ENCODE data around the gene LSM7. TPM values are rescaled to one million over a fixed set of nuclear protein-coding genes. Genes with fewer than 3 reads are reported as not detected.

Gene LSM7
- total RNA-seq, 2 experiments from 2014 or later = 154 to 162 TPM

DNA sequence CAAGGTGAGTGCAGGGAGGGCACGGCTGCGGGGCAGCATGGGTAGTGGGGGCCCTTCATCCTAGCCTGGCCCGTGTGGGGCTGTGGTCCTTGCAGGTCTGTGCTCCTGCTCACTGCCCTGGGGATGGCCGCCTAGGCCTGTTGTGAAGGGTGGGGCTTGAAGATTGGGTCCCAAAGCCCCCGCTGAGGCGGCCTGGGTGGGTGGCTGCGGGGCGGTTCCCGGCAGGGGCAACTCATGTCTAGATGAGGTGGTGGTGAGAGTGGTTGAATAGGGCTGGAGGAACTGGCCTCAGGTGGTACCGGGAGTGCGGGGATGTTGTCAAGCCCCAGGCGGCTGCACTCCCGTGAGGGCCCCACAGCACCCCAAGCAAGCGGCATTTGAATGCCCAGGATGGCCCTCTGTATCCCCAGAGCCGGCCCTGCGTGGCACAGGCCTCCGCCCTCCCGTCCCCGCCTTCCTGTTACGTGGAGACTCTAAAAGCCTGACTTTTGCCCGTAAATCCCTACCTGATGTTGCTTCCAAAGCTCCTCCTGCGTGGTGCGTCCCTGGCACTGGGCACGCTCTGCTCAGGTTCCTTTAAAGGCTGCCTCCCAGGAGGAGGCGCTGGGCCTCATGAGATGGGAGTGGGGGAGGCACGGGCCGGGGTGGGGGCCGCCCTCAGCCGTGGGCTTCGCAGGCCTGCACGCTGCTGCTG lies 15.1 kb upstream of the LSM7 start:
- ChIA-PET CTCF (no interaction called here), POLR2A (no interaction called here)
- no peak overlapping the region for H3K27ac Mint-ChIP-seq
- DNase-seq (no peak), ATAC-seq (no peak)
- no peaks in the 10 kb centered on the region for H3K36me3 Mint-ChIP-seq (ENCODE audit: low read depth)
- H3K9me3 Mint-ChIP-seq = no peaks in the 10 kb centered on the region
- no peak overlapping the region for H3K4me3 Mint-ChIP-seq
- intact Hi-C loops (cut with micrococcal nuclease) = no loop called here
- TF ChIP-seq, protein P1, sequence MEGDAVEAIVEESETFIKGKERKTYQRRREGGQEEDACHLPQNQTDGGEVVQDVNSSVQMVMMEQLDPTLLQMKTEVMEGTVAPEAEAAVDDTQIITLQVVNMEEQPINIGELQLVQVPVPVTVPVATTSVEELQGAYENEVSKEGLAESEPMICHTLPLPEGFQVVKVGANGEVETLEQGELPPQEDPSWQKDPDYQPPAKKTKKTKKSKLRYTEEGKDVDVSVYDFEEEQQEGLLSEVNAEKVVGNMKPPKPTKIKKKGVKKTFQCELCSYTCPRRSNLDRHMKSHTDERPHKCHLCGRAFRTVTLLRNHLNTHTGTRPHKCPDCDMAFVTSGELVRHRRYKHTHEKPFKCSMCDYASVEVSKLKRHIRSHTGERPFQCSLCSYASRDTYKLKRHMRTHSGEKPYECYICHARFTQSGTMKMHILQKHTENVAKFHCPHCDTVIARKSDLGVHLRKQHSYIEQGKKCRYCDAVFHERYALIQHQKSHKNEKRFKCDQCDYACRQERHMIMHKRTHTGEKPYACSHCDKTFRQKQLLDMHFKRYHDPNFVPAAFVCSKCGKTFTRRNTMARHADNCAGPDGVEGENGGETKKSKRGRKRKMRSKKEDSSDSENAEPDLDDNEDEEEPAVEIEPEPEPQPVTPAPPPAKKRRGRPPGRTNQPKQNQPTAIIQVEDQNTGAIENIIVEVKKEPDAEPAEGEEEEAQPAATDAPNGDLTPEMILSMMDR (IDR thresholded peaks at IDR 0.05) = no peak
- H3K27me3 Mint-ChIP-seq = no peaks in the 10 kb centered on the region
- H3K4me1 Mint-ChIP-seq (ENCODE audit: low read depth) = no peaks in the 10 kb centered on the region

DNA sequence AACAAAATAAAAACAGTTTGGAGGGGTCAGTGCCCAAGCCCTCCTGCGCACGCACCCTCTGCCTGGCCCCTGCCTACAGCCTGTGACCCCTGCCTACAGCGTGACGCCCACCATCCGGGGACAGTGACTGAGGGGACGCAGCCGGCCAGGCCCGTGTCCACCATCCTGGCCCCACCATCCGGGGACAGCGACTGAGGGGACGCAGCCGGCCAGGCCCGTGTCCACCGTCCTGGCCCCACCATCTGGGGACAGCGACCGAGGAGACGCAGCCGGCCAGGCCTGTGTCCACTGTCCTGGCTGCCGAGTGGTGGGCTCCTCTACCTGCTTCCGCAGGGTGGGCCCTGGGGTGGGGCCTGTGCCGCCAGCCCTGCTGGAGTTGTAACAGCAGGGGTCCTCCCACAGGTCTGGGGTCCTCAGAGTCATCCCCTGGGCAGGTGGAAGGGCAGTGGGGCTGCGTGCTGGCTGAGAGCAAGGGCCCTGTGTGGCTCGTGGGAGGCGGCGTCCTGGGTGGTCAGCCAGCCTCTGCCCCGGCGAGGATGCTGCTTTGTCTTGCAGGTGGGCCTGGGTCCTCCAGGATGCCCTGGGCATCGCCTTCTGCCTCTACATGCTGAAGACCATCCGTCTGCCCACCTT lies 14.4 kb upstream of the LSM7 start:
- Mint-ChIP-seq H3K4me1 (ENCODE audit: low read depth) (no peaks in the 10 kb centered on the region), H3K27me3 (no peaks in the 10 kb centered on the region), H3K9me3 (no peaks in the 10 kb centered on the region), H3K36me3 (ENCODE audit: low read depth) (no peaks in the 10 kb centered on the region), H3K4me3 (no peak overlapping the region), H3K27ac (no peak overlapping the region)
- CTCF ChIA-PET = no interaction called here
- intact Hi-C loops (cut with micrococcal nuclease) = no loop called here
- DNase-seq (no peak), ATAC-seq (no peak)
- TF ChIP-seq, protein P1 (IDR thresholded peaks at IDR 0.05) = no peak
- POLR2A ChIA-PET = no interaction called here

DNA sequence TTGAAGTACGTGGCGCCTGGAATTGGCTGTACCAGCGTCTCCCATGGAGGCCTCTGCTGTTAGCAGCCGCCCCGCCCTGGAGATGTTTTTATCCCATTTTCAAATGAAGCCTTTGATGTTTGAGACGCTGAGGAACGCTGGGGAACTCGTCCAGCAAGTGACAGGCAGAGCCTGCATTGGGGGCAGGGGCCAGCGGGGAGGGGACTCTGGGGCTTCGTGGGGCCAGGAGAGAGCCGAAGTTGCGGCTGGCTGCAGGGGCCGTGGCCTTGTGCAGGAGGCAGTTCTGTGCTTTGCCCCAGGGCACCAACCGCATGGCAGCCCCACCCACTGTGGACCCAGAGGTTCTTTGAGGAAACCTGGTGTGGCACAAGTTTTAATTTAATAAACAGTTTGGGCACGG lies 13.6 kb upstream of the LSM7 start:
- Mint-ChIP-seq H3K9me3 (no peaks in the 10 kb centered on the region), H3K4me3 (no peak overlapping the region), H3K27ac (no peak overlapping the region), H3K27me3 (no peaks in the 10 kb centered on the region), H3K4me1 (ENCODE audit: low read depth) (no peaks in the 10 kb centered on the region), H3K36me3 (ENCODE audit: low read depth) (no peaks in the 10 kb centered on the region)
- TF ChIP-seq, protein P1 (IDR thresholded peaks at IDR 0.05) = no peak
- CTCF ChIA-PET = no interaction called here
- POLR2A ChIA-PET = no interaction called here
- ATAC-seq (no peak), DNase-seq (no peak)
- intact Hi-C loops (cut with micrococcal nuclease) = no loop called here

DNA sequence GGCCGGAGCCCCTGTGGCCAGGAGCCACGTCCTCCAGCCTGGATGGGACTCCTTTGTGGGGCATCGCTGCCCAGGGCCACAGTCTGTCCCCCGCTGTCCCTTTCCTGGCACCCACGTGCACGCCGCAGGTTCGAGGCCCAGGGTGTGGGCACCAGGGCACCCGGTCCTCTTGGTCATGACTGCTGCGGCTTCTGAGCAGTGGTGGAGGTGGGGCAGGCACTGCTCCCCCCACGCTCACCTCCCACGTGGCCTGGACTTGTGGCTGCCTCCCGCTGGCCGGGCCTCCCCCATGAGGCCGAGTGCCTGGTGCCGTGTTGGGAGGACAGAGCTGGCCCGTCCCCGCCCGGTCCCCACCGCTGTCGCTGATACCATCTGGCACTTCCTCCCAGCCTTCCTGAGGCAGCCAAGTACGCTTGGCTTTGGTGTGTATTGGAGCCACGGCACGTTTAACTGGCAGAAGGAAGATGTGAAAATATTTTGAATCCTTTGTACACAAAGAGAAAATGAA lies 12.9 kb upstream of the LSM7 start:
- Mint-ChIP-seq H3K27ac (no peak overlapping the region), H3K4me1 (ENCODE audit: low read depth) (peaks cover 3% of the 10 kb centered on the region), H3K27me3 (no peaks in the 10 kb centered on the region), H3K9me3 (peaks cover under 1% of the 10 kb centered on the region), H3K4me3 (no peak overlapping the region), H3K36me3 (ENCODE audit: low read depth) (peaks cover under 1% of the 10 kb centered on the region)
- DNase-seq = no peak
- TF ChIP-seq, protein P1 (IDR thresholded peaks at IDR 0.05) = no peak
- ChIA-PET CTCF (no interaction called here), POLR2A (no interaction called here)
- intact Hi-C loops (cut with micrococcal nuclease) = no loop called here
- no peak for ATAC-seq

DNA sequence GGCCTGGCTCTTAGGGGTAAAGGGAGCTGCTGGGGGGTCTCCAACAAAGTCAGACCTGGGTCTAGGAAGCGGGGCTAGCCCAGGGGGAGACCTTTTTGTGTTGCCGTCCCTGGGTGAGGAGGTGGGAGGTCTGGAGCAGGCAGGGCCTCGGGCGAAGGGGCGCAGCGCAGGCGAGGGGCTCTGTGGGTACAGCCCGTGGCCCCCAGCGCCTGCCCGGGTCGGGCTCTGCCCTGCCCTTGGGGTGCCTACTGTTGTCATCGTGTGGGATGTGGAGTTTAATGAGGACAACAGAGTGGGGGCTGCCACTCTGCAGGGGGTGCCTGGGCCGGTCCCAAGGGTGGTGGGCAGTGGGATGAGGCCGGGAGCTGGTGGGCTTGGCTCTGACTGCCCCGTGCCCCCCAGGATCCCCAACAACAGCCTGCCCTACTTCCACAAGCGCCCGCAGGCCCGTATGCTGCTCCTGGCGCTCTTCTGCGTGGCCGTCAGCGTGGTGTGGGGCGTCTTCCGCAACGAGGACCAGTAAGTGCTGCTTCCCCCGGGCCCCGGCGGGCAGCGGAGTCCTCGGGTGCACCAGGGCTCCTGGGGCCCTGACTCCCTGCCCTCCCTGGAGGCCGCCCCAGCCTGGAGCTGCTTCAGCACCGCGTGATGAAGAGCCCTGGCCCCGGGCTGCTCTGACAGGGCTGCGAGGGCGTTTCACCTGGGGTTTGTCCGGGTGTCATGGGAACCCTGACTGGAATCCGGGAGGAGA lies 12.3 kb upstream of the LSM7 start:
- H3K9me3 Mint-ChIP-seq = peaks cover 6% of the 10 kb centered on the region
- H3K4me1 Mint-ChIP-seq (ENCODE audit: low read depth) = peaks cover 9% of the 10 kb centered on the region
- no peak overlapping the region for H3K4me3 Mint-ChIP-seq
- peaks cover 7% of the 10 kb centered on the region for H3K36me3 Mint-ChIP-seq (ENCODE audit: low read depth)
- H3K27me3 Mint-ChIP-seq = no peaks in the 10 kb centered on the region
- H3K27ac Mint-ChIP-seq = no peak overlapping the region
- ATAC-seq (no peak), DNase-seq (no peak)
- TF ChIP-seq, protein P1 (IDR thresholded peaks at IDR 0.05) = no peak
- intact Hi-C loops (cut with micrococcal nuclease) = no loop called here
- ChIA-PET POLR2A (no interaction called here), CTCF (no interaction called here)

Data from activated CD8-positive, alpha-beta T cell treated with anti-CD3 and anti-CD28 coated beads for 36 hours (primary cell).